ENCODE data around the gene TTBK2. TPM values are rescaled to one million over a fixed set of nuclear protein-coding genes. Genes with fewer than 3 reads are reported as not detected.
"Not testable (repeated sequence)": the region's sequence is repeated elsewhere in the genome, so short reads cannot be mapped to it uniquely, and the experiment has no call there.

Gene TTBK2
- total RNA-seq, 1 experiment from 2014 or later: 3.1 TPM

DNA sequence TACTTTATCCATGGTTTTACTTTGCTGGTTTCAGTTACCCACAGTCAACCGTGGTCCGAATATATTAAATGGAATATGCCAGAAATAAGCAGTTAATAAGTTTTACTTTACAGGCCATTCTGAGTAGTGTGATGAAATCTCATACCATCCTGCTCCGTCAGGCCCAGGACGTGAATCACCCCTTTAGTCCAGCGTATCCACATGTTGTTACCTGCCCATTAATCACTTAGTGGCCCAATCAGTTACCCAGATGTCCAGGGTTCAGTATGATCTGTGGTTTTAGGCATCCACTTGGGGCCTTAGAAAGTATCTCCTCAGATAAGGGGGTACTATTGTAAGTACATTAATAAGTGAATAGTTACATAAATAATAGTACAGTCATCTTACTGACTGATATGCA, 88.0 kb downstream of the TTBK2 start:
- peak; percentile 80 for DNase-seq (ENCODE audit: low read depth)

DNA sequence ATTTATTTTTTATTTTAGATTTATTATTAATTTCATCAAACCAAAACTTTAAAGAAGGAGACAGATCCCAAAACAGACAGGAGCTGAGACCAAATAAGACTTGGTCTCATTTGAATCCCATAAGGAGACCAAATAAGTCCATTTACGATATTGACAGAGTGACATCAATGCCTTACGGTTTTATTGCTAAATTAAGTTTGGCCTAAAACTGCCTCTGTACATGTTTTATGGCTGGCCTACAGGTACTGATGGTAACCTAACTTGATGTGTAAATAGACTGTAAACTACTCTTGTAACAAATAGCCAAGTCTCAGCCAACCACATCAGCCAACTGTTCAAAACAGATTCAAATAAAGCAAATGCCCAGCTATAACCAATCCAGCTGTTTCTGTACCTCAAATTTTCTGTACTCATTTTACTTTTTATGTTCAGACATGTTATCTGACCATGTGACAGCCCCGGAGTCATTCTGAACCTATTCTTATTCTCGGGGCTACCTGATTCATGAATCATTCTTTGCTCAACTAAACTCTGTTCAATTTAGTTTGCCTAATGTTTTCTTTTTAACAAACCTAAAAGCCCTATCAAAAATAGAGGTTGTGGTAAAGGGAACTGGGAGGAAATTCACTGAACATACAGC, 94.2 kb downstream of the TTBK2 start:
- DNase-seq (ENCODE audit: low read depth): no peak

DNA sequence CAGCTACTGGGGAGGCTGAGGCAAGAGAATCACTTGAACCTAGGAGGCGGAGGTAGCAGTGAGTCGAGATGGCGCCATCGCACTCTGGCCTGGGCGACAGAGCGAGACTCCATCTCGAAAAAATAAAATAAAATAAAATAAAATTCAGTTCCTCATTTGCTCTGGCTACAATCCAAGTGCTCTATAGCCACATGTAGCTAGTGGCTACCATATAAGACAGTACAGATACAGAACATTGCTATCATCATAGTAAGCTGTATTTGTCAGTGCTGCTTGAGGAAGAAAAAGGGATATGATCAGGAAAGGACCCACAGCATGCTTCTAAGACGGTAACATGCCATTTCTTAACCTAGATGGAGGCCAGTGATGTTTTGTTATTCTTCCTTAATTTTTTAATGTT, 95.0 kb downstream of the TTBK2 start:
- no peak for DNase-seq (ENCODE audit: low read depth)

DNA sequence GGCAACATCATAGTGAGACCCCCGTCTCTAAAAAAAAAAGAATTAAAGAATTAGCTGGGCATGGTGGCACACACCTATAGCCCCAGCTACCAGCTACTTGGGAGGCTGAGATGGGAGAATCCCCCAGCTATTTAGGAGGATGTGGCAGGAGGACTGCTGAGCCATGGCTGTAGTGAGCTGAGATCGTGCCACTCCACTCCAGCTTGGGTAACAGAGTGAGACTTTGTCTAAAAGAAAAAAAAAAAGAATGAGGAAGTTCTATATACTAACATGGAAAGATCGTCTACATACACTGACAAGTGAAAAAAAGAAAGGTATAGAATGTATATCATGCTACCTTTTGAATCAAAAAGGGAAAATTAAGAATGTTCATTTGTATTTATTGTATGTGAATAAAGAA, 99.8 kb downstream of the TTBK2 start:
- no peak for DNase-seq (ENCODE audit: low read depth)

DNA sequence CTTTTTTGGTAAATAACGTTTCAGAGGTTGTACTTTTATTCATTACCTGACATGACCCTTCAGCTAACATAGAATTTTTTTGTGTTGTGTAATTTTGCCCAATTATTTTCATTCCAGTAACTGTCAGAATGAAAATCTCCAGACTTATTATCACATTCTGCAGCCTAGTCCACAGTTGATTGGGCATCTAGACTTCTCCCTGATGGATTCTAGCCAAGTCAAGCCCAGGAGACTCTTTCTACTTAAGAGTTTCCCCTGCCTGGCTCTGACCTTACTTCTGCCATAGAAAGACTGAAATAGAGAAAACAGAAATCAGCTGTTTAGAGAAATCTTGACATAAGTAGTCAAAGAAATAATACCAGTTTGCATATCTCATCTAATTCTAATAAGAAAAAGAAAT, 100.8 kb downstream of the TTBK2 start:
- DNase-seq (ENCODE audit: low read depth): no peak

DNA sequence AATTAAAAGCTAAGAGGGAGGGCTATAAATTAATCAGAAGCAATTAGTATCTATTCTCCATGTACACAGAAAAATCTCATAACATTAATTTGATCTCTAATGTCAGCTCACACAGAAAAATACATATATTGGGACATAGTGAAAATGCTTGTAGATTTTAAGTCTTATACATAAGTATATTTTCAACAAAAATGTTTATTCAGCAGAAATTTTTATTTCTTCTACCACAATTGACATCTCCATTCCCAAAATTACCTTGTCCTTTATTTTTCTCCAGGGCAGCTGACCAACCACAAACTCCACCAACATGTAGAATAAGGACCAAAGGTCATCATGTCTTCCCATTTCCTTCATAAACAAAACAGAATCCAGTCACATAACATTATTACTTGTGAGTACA, 109.1 kb downstream of the TTBK2 start:
- DNase-seq (ENCODE audit: low read depth): no peak

DNA sequence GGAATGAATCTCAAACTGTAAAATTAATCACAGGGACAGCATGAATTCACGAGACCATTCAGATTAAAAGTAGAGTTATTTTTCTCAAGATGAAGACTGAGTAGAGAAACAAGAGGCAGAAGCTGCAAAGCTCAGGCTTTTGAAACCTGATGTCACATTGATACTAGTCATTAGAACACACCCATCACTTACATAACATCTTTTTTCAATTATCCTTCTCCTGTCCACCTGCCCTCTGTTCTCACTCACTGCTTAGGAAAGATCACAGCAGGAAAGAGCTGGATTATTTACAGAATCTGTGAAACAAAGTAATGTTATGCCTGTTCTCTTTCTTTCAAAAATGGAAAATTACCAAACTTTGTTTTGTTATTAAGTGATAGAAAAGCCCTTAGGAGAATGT, 111.7 kb downstream of the TTBK2 start:
- no peak for DNase-seq (ENCODE audit: low read depth)

DNA sequence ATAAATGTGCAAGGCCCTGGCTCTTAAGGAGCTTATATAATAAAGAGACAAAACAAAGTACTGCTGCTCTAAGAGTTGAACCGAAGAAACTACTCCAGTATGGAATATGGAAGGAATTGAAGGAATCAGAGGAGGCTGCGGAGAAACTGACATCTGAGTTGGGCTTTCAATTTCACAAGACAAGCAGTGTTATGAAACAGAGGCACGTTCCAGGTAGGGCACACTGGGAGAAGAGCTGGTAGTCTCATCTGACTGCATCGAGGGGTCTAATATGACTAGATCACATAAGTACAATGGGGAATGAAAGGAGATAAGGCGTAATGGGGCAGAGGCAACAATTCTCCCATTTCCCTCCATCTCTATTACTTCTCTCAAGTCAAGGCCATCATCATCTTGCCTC, 115.3 kb downstream of the TTBK2 start:
- DNase-seq (ENCODE audit: low read depth): no peak

DNA sequence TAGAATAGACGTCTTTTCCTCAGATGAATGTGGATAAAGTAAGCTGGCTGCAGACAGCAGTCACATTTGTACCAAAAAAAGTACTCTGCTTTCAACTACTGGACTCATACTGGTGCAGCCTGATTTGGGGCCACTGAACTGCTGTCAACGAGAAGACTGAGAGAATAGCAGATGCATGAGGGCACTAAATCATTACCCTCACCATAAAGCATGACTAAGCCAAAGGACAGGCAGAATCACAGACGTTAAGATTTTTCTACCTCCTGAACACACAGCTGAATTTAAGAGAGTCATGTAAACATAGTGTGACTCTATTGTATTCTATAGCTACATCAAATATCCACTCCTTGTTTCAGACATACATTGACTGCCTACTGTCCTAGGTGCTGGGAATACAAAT, 115.8 kb downstream of the TTBK2 start:
- no peak for DNase-seq (ENCODE audit: low read depth)

DNA sequence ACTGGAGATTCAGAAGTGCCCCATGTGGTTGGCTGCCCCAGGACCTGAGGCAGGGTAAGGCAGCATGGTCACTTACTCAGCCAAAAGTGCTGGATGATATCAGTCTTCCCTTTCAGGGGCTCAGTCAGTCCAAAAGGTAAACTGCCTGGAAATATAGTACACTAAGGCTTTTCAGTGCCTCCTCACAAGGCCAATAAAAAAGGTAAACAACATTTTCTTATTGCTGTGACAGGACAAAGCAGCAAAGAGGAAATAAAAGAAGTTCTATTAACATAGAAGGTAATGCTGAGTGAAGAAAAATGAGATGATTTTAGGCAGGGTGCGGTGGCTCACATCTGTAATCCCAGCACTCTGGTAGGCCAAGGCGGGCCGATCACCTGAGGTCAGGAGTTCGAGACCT, 117.1 kb downstream of the TTBK2 start:
- no peak for DNase-seq (ENCODE audit: low read depth)

DNA sequence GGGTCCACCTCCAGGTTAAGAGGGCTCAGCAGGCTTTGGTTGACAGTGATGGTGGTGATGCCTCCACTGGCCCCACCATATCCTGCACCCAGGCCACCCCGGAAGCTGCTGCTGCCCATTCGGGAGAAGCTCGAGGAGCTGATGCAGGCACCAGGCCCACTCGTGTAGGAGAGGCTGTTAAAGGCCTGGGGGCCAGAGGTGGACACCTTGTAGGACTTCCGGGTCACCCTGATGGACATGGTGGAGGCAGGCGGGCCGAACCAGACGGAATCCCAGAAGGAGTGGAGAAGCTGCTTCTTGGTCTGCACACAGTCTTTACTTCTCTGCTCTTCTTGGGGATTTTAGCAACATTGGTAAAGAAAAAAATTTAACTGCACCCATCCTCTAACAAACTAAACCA, 118.4 kb downstream of the TTBK2 start:
- no peak for DNase-seq (ENCODE audit: low read depth)

DNA sequence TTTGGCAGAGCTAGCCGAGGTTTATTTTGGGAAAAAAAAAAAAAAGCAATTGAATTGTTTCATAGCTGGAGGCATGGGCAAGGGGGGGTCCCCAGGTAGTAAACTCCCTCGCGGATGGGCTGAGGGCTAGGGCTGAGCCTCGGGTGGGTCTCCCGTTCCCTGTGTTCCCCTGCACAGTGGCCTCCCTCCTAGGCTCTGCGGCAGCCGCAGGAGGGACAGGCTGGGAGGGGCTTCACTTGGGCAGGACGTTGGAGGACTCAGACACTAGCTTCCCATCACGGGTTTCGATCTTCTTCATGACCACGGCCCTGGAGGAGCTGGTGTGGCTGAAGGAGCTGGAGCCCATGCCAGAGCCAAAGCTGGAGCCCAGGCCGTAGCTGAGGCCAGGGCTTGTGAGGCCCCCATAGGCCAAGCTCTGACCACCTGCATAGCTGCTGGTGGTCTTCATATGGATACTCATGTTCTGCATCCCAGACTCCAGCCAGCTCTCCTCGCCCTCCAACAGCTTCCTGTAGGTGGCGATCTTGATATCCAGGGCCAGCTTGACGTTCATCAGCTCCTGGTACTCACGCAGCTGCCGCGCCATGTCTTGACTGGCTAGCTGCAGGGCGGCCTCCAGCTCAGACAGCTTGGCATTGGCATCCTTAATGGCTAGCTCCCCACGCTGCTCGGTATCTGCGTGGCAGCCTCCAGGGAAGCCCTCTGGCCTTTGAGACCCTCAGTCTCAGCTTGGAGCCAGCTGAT, 119.7 kb downstream of the TTBK2 start:
- no peak for DNase-seq (ENCODE audit: low read depth)

DNA sequence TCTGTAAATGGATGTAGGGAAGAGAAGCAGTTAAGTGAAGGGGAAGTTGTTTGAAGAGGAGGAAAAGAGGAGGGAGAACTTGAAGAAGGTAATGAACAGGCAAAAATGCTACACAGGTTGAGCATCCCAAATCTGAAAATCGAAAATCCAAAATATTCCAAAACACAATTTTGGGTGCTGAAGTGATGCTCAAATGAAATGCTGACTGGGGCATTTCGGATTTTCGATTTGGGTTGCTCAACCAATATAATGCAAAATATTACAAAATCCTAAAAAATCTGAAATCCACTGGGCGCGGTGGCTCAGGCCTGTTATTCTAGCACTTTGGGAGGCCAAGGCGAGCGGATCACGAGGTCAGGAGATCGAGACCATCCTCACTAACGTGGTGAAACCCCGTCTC, 121.8 kb downstream of the TTBK2 start:
- DNase-seq (ENCODE audit: low read depth): no peak

DNA sequence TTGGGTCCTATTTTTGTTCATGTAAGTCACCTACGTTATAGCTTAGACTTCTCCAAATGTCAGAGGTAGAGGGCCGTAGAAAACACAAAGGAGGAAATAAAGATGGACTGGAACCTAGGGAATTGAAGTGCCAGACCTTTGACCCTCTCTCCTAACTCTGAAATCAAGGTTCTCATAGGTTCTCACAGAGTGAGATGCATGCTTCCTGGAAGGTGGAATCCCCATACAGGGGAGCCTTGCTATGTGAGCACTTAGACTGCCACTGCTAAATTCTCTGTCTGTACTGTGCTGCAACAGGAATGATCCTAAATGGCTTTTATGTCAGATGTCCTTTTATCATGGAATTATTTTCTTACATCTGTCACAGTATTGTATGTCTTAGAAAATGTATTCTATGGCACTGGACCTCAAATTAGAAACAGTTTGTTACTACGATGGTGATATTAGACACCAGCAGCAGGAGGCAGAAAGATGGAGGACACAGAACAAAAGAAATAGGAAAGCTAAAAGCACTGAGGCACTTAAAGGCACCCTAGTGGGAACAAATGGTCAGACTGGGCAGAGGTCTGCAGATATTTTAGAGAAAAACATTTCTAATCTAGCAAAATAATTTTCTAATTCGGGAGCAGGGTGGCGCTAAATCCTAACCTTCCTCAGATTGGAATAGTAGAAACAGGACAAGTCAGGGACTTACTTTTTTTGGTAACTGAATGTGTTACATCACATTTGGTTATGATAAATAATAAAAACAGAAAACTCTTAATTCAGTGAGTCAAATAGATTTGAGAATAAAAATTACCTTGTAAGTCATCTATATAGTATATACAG, 123.4 kb downstream of the TTBK2 start:
- DNase-seq (ENCODE audit: low read depth): no peak

DNA sequence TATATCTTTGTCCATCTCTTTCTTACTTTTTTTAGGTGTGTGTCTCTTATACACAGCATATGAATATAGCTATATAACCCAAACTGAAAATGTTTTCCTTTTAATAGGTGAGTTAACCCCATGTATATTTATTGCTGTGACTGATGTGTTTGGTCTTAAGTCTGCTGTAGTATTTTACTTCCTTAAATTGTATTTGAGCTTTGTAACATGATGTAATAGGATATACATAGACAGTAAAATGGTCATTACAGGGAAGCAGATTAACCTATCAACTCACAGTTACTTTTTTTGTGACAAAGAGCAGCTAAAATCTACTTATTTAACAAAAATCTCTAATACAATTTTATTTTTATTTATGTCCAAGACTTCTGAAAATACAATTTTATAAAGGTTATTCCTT, 131.9 kb downstream of the TTBK2 start:
- DNase-seq (ENCODE audit: low read depth): no peak

DNA sequence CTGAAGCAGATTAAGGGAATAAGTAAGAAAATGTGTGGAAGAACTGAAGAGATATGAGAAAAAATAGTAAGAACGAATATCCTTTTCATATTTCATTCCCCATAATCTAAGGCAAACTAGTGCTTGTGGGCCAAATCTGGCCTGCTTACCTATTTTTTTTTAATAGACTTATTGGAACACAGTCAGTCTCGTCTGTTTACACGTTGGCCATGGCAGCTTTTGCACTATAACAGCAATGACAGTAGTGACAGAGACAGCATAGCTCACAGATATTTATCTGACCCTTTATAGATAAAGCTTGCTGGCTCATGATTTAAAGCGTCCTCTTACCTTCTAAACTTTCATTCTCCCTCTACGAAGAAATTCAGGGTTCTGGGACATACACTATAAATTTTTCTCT, 133.6 kb downstream of the TTBK2 start:
- DNase-seq (ENCODE audit: low read depth): no peak

DNA sequence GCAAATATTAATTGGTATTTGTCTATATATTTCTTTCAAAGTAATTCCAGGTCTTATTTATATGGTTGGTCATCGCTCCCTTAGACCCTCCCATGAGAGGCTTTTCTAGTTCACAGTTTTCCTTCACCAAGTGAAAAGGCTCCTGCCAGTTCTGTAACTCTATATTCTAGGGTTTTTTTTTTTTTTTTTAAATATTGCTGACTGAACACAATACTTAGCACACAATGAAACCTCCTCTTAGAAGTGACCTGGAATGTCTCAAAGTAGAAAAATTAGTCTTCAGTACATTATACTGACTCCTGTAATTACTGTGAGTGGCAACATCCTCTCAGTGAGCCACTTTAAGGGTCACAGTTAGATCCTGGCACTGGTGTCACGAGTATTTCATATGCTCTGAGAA, 135.0 kb downstream of the TTBK2 start:
- no peak for DNase-seq (ENCODE audit: low read depth)

DNA sequence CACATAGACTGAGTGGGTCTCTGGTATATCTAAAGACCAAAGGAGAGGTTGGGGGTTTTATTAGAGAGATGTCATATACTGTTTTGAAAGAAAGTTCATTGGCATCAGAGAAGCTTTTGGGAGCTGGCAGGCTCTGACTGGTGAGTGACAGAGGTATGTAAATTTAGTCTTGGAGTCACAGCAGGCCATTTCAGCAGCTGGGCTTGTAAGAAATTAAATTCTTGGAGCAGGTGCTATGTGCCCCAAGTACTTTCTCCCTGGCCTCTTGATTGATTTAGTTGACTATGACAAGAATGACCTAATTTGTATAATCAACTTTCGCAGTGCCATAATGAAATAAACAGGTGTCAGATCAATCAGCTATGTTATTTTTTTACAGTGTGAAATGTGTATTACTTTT, 135.9 kb downstream of the TTBK2 start:
- no peak for DNase-seq (ENCODE audit: low read depth)

DNA sequence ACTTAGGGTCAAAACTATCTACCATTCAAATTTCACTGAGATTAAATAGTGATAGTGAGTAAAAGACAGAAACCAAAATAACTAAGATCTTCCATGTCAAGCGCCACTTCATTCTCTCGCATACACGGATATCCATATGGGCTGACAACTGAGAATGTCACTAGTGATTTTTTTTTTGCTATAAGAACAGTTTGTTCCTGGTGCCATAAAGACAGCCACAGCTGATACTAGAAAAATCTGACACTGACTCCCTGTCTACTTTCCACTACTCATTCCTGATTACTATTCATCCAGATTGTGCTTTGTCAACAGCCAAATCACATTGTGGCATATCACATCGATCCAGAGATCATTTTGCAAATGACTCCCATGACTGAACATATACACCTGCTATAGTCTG, 137.9 kb downstream of the TTBK2 start:
- DNase-seq (ENCODE audit: low read depth): no peak

DNA sequence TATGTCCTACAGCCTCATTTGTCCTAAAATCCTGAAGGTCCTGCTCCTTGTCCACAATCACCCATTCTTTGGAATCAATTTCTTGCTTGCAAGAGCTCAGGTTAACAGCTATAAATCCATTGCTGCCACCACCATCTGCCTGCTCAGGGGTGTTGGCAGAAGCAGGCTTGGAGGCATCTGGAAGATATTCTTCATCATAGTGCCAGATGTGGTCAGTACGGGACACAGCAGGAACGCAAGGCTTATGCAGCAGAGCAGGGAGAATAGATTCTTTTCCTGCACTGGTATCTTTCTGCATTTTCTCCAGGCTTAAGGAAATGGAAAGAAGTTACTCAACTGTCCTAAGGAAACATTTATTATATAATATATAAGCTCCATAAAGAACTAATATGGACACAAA, 145.2 kb downstream of the TTBK2 start:
- DNase-seq (ENCODE audit: low read depth): no peak

DNA sequence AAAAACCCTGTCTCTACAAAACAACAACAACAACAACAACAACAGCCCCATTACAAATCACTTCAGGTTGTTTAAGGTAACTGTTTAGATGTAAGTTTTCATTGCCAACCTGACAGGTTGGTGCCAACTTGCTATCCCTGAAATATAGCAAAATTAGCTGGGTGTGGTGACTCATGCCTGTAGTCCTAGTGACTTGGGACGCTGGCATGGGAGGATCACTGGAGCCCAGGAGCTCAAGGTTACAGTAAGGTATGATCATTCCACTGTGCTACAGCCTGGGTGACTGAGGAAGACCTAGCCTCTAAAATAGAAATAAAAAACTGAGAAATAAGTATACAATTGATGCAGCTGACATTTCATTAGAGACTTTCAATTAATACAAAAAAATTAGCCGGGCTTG, 147.7 kb downstream of the TTBK2 start:
- no peak for DNase-seq (ENCODE audit: low read depth)

DNA sequence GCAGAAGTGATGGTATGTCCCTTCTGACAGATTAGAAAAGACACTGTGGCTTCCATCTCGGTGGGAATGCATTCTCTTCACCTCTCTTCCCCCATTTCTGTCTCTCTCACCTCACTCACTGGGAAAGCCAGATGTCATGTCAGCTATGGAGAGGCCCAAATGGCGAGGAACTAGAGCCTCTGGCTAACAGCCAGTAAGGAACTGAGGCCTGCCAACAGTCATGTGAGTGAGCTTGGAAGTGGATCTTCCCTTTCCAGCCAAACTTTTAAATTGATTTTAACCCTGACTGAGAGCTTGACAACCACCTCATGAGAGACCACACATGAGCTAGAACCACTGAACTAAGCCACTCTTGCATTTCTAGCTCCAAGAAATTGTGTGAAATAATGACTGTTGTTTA, 148.4 kb downstream of the TTBK2 start:
- DNase-seq (ENCODE audit: low read depth): no peak

DNA sequence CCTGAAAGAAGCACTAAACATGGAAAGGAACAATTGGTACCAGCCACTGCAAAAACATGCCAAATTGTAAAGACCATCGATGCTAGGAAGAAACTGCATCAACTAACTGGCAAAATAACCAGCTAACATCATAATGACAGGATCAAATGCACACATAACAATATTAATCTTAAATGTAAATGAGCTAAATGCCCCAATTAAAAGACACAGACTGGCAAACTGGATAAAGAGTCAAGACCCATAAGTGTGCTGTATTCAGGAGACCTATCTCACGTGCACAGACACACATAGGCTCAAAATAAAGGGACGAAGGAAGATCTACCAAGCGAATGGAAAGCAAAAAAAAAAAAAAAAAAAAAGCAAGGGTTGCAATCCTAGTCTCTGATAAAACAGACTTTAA, 154.5 kb downstream of the TTBK2 start:
- not testable (repeated sequence) for DNase-seq (ENCODE audit: low read depth)

Data from HT1080 (cell line).